ENCODE measurements around the gene PRDM5.
A peak's percentile ranks its signal among the peaks of the same experiment; 100 is the strongest.

The PRDM5 gene

DNA sequence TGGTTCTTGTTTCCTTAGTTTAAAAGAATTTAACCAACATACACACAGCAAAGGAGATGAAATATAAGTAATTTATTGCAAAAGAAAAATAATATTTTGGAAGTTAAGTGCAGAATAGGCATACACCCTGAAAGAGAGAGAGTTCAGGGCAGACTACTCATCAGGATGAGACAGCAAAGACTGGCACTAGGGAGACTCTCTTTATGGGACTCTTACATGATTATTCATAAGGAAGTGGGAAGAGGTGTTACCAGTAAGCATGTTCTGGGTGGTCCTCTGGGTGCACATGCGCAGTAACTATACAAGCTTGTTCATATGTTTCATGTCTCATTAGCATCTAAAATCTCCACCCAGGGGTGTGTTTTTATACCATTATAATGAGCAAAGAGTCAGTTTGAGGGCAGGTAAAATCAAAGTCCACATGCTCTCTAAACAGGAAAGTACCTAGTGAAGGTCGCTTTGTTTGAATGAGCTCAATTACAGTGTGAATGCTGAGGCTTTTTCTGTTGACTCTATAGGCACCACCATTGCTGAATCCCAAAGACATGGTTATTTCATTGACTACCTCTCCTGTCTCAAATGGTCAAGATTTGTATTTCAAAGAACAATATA, 38.2 kb upstream of the PRDM5 start:
- H4K8ac ChIP-seq (ENCODE audit: low read depth, low read length): no peak overlapping the region
- no peak for DNase-seq
- no peak overlapping the region for H3K4me2 ChIP-seq (ENCODE audit: low read length)
- H2BK15ac ChIP-seq (replicated peaks; ENCODE audit: low read depth): no peak overlapping the region
- no CpG with 5 or more reads among the region's 2 CpGs for WGBS (ENCODE audit: extremely low coverage, insufficient coverage, low lambda C conversion rate)
- no peak overlapping the region for H3K4ac ChIP-seq (ENCODE audit: low read depth, low read length)
- no peak overlapping the region for H3K27ac ChIP-seq (ENCODE audit: low read depth, low read length)
- no peak overlapping the region for H3K9ac ChIP-seq (ENCODE audit: low read length)
- no peaks in the 10 kb centered on the region for H3K79me1 ChIP-seq (ENCODE audit: low read length)
- no peak overlapping the region for H3K56ac ChIP-seq (ENCODE audit: low read length)
- no peaks in the 10 kb centered on the region for H3K36me3 ChIP-seq (ENCODE audit: control insufficient read depth, insufficient read depth, low read length)
- H3K4me3 ChIP-seq (ENCODE audit: low read length): no peak overlapping the region
- no peak overlapping the region for H2BK5ac ChIP-seq (ENCODE audit: low read length)
- no peaks in the 10 kb centered on the region for H3K27me3 ChIP-seq (ENCODE audit: insufficient read depth, low read length, poor library complexity)
- no peaks in the 10 kb centered on the region for H3K79me2 ChIP-seq (ENCODE audit: control insufficient read depth, insufficient read depth, low read length)
- H3K23ac ChIP-seq (ENCODE audit: low read length): no peak overlapping the region
- H2AK5ac ChIP-seq (ENCODE audit: low read length): no peak overlapping the region
- no peaks in the 10 kb centered on the region for H3K4me1 ChIP-seq (ENCODE audit: control insufficient read depth, low read depth, low read length)
- H2BK120ac ChIP-seq (ENCODE audit: low read depth, low read length): no peak overlapping the region
- no peak overlapping the region for H3K18ac ChIP-seq (ENCODE audit: low read length)
- H4K5ac ChIP-seq (ENCODE audit: low read length): no peak overlapping the region

DNA sequence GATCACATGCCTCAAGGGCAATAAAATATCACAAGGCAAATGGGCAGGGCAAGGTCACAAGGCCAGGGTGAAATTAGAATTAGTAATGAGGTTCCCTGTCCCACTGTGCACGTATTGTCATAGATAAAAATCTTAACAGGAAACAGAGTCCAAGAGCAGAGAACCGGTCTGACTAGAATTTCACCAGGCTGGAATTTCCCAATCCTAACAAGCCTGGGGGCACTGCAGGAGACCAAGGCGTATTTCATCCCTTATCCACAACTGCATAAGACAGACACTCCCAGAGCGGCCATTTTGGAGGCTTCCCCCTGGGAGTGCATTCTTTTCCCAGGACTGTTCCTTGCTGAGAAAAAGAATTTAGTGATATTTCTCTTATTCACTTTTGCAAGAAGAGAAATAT, 25.9 kb upstream of the PRDM5 start:
- Histone ChIP-seq H3K4me3 (ENCODE audit: low read length) (no peak overlapping the region), H3K18ac (ENCODE audit: low read length) (no peak overlapping the region), H3K4ac (ENCODE audit: low read depth, low read length) (no peak overlapping the region), H2BK15ac (replicated peaks; ENCODE audit: low read depth) (no peak overlapping the region), H2BK5ac (ENCODE audit: low read length) (no peak overlapping the region), H3K27me3 (ENCODE audit: insufficient read depth, low read length, poor library complexity) (no peaks in the 10 kb centered on the region), H3K79me2 (ENCODE audit: control insufficient read depth, insufficient read depth, low read length) (no peaks in the 10 kb centered on the region), H3K56ac (ENCODE audit: low read length) (no peak overlapping the region), H3K4me1 (ENCODE audit: control insufficient read depth, low read depth, low read length) (no peaks in the 10 kb centered on the region), H3K79me1 (ENCODE audit: low read length) (no peaks in the 10 kb centered on the region), H4K8ac (ENCODE audit: low read depth, low read length) (no peak overlapping the region), H2AK5ac (ENCODE audit: low read length) (no peak overlapping the region), H2BK120ac (ENCODE audit: low read depth, low read length) (no peak overlapping the region), H3K9ac (ENCODE audit: low read length) (no peak overlapping the region), H3K27ac (ENCODE audit: low read depth, low read length) (no peak overlapping the region), H3K4me2 (ENCODE audit: low read length) (no peak overlapping the region), H4K5ac (ENCODE audit: low read length) (no peak overlapping the region), H3K23ac (ENCODE audit: low read length) (no peak overlapping the region), H3K36me3 (ENCODE audit: control insufficient read depth, insufficient read depth, low read length) (no peaks in the 10 kb centered on the region)
- no CpG with 5 or more reads among the region's 4 CpGs for WGBS (ENCODE audit: extremely low coverage, insufficient coverage, low lambda C conversion rate)
- DNase-seq: peak; percentile 34

GRCh38 chr4:120942776-120943175, 20.2 kb upstream of the PRDM5 start:
- H2BK120ac ChIP-seq (ENCODE audit: low read depth, low read length): no peak overlapping the region
- no peaks in the 10 kb centered on the region for H3K79me2 ChIP-seq (ENCODE audit: control insufficient read depth, insufficient read depth, low read length)
- H3K4me3 ChIP-seq (ENCODE audit: low read length): no peak overlapping the region
- no peak overlapping the region for H3K23ac ChIP-seq (ENCODE audit: low read length)
- H2AK5ac ChIP-seq (ENCODE audit: low read length): no peak overlapping the region
- no peak overlapping the region for H4K5ac ChIP-seq (ENCODE audit: low read length)
- H3K27me3 ChIP-seq (ENCODE audit: insufficient read depth, low read length, poor library complexity): no peaks in the 10 kb centered on the region
- H3K18ac ChIP-seq (ENCODE audit: low read length): no peak overlapping the region
- no peak overlapping the region for H3K9ac ChIP-seq (ENCODE audit: low read length)
- no CpG with 5 or more reads among the region's 3 CpGs for WGBS (ENCODE audit: extremely low coverage, insufficient coverage, low lambda C conversion rate)
- no peaks in the 10 kb centered on the region for H3K36me3 ChIP-seq (ENCODE audit: control insufficient read depth, insufficient read depth, low read length)
- H3K79me1 ChIP-seq (ENCODE audit: low read length): no peaks in the 10 kb centered on the region
- H3K4me1 ChIP-seq (ENCODE audit: control insufficient read depth, low read depth, low read length): no peaks in the 10 kb centered on the region
- H3K56ac ChIP-seq (ENCODE audit: low read length): no peak overlapping the region
- H3K27ac ChIP-seq (ENCODE audit: low read depth, low read length): no peak overlapping the region
- no peak overlapping the region for H3K4me2 ChIP-seq (ENCODE audit: low read length)
- no peak overlapping the region for H2BK5ac ChIP-seq (ENCODE audit: low read length)
- H4K8ac ChIP-seq (ENCODE audit: low read depth, low read length): no peak overlapping the region
- no peak overlapping the region for H2BK15ac ChIP-seq (replicated peaks; ENCODE audit: low read depth)
- no peak for DNase-seq
- H3K4ac ChIP-seq (ENCODE audit: low read depth, low read length): no peak overlapping the region

GRCh38 chr4:120940547-120940946, 18.0 kb upstream of the PRDM5 start:
- Histone ChIP-seq H3K79me1 (ENCODE audit: low read length) (no peaks in the 10 kb centered on the region), H3K23ac (ENCODE audit: low read length) (no peak overlapping the region)

GRCh38 chr4:120939693-120940092, 17.2 kb upstream of the PRDM5 start:
- H3K4ac ChIP-seq (ENCODE audit: low read depth, low read length): no peak overlapping the region
- H3K4me3 ChIP-seq (ENCODE audit: low read length): no peak overlapping the region
- H3K4me1 ChIP-seq (ENCODE audit: control insufficient read depth, low read depth, low read length): no peaks in the 10 kb centered on the region
- no peak overlapping the region for H4K8ac ChIP-seq (ENCODE audit: low read depth, low read length)
- no peak overlapping the region for H4K5ac ChIP-seq (ENCODE audit: low read length)
- H2BK5ac ChIP-seq (ENCODE audit: low read length): no peak overlapping the region
- no peak overlapping the region for H2BK120ac ChIP-seq (ENCODE audit: low read depth, low read length)
- H3K23ac ChIP-seq (ENCODE audit: low read length): no peak overlapping the region
- no peaks in the 10 kb centered on the region for H3K79me2 ChIP-seq (ENCODE audit: control insufficient read depth, insufficient read depth, low read length)
- H3K18ac ChIP-seq (ENCODE audit: low read length): no peak overlapping the region
- H3K36me3 ChIP-seq (ENCODE audit: control insufficient read depth, insufficient read depth, low read length): no peaks in the 10 kb centered on the region
- no peak overlapping the region for H3K4me2 ChIP-seq (ENCODE audit: low read length)
- no peak overlapping the region for H3K9ac ChIP-seq (ENCODE audit: low read length)
- no peaks in the 10 kb centered on the region for H3K27me3 ChIP-seq (ENCODE audit: insufficient read depth, low read length, poor library complexity)
- H3K27ac ChIP-seq (ENCODE audit: low read depth, low read length): no peak overlapping the region
- H2BK15ac ChIP-seq (replicated peaks; ENCODE audit: low read depth): no peak overlapping the region
- H3K79me1 ChIP-seq (ENCODE audit: low read length): no peaks in the 10 kb centered on the region
- DNase-seq: no peak
- no peak overlapping the region for H2AK5ac ChIP-seq (ENCODE audit: low read length)
- no peak overlapping the region for H3K56ac ChIP-seq (ENCODE audit: low read length)

More at GRCh38 chr4:120940547-120940946, 18.0 kb upstream of the PRDM5 start:
- H3K9ac ChIP-seq (ENCODE audit: low read length): no peak overlapping the region
- H3K4me3 ChIP-seq (ENCODE audit: low read length): no peak overlapping the region
- no peak for DNase-seq
- no peaks in the 10 kb centered on the region for H3K79me2 ChIP-seq (ENCODE audit: control insufficient read depth, insufficient read depth, low read length)
- no peak overlapping the region for H3K4ac ChIP-seq (ENCODE audit: low read depth, low read length)
- H4K8ac ChIP-seq (ENCODE audit: low read depth, low read length): no peak overlapping the region
- no CpG with 5 or more reads among the region's 2 CpGs for WGBS (ENCODE audit: extremely low coverage, insufficient coverage, low lambda C conversion rate)
- no peak overlapping the region for H3K18ac ChIP-seq (ENCODE audit: low read length)
- H2BK120ac ChIP-seq (ENCODE audit: low read depth, low read length): no peak overlapping the region
- no peaks in the 10 kb centered on the region for H3K27me3 ChIP-seq (ENCODE audit: insufficient read depth, low read length, poor library complexity)
- no peaks in the 10 kb centered on the region for H3K4me1 ChIP-seq (ENCODE audit: control insufficient read depth, low read depth, low read length)
- H2AK5ac ChIP-seq (ENCODE audit: low read length): no peak overlapping the region
- H4K5ac ChIP-seq (ENCODE audit: low read length): no peak overlapping the region
- no peak overlapping the region for H2BK15ac ChIP-seq (replicated peaks; ENCODE audit: low read depth)
- no peak overlapping the region for H3K56ac ChIP-seq (ENCODE audit: low read length)
- no peak overlapping the region for H3K27ac ChIP-seq (ENCODE audit: low read depth, low read length)
- no peaks in the 10 kb centered on the region for H3K36me3 ChIP-seq (ENCODE audit: control insufficient read depth, insufficient read depth, low read length)
- H3K4me2 ChIP-seq (ENCODE audit: low read length): no peak overlapping the region
- no peak overlapping the region for H2BK5ac ChIP-seq (ENCODE audit: low read length)

- H3K56ac ChIP-seq (ENCODE audit: low read length): no peak overlapping the region
- no peak overlapping the region for H3K4ac ChIP-seq (ENCODE audit: low read depth, low read length)
- H3K9ac ChIP-seq (ENCODE audit: low read length): no peak overlapping the region
- no peak overlapping the region for H4K8ac ChIP-seq (ENCODE audit: low read depth, low read length)
- H3K27ac ChIP-seq (ENCODE audit: low read depth, low read length): no peak overlapping the region
- no peaks in the 10 kb centered on the region for H3K79me1 ChIP-seq (ENCODE audit: low read length)
- H2BK120ac ChIP-seq (ENCODE audit: low read depth, low read length): no peak overlapping the region
- no peak overlapping the region for H3K4me3 ChIP-seq (ENCODE audit: low read length)
- DNase-seq: no peak
- no peak overlapping the region for H3K18ac ChIP-seq (ENCODE audit: low read length)
- no peaks in the 10 kb centered on the region for H3K36me3 ChIP-seq (ENCODE audit: control insufficient read depth, insufficient read depth, low read length)
- H2BK15ac ChIP-seq (replicated peaks; ENCODE audit: low read depth): no peak overlapping the region
- H3K4me2 ChIP-seq (ENCODE audit: low read length): no peak overlapping the region
- WGBS (ENCODE audit: extremely low coverage, insufficient coverage, low lambda C conversion rate): no CpG with 5 or more reads among the region's 1 CpG
- no peak overlapping the region for H2BK5ac ChIP-seq (ENCODE audit: low read length)
- no peak overlapping the region for H4K5ac ChIP-seq (ENCODE audit: low read length)
- H2AK5ac ChIP-seq (ENCODE audit: low read length): no peak overlapping the region
- H3K79me2 ChIP-seq (ENCODE audit: control insufficient read depth, insufficient read depth, low read length): no peaks in the 10 kb centered on the region
- H3K27me3 ChIP-seq (ENCODE audit: insufficient read depth, low read length, poor library complexity): no peaks in the 10 kb centered on the region
- H3K4me1 ChIP-seq (ENCODE audit: control insufficient read depth, low read depth, low read length): no peaks in the 10 kb centered on the region
- no peak overlapping the region for H3K23ac ChIP-seq (ENCODE audit: low read length)
Observed at GRCh38 chr4:120929847-120930246, 7.3 kb upstream of the PRDM5 start.
